Thyroid gland (tissue), 4 donors: ENCODE measurements around the gene RSAD2.

Experiments
- POLR2A ChIP-seq, 2 donors: fragments of 450-650 bp; IDR thresholded peaks; one replicate each; pipeline ENCODE4 v1.6.1; 2017; ENCODE audit warnings: antibody characterized with exemption in 2 of 2, mild to moderate bottlenecking in 2 of 2, moderate library complexity in 1 of 2
- TF ChIP-seq, protein P1 (sequence below), 6 experiments: fragments of 200-600 bp in 3 of 6; fragments of 450-650 bp in 3 of 6; sonication (generic) in 3 of 6; IDR thresholded peaks; one replicate each; pipeline ENCODE4 v1.5.1; 2016 to 2019; ENCODE audit warnings: antibody characterized with exemption in 6 of 6, mild to moderate bottlenecking in 2 of 6, inconsistent platforms in 1 of 6, moderate library complexity in 1 of 6

DNA sequence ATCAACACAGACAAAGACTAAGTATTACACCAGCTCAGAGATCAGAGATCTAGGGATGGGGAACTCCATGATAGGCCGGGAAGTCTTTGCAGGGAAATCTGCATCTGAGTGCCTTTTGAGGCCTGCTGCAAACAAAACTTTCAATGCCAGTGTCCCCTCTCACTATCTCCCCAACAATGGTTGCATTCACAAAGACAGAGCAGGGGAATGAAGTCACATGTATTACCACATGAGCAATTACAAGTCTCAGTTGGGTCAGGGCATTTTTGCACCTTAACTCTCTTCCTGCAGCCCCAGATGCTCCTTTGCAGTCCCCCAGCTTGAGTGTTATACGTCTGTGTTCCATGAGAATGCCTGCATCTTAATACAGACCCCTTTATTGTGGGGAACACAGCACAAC, 37.8 kb downstream of the RSAD2 start:
- TF ChIP-seq, protein P1, sequence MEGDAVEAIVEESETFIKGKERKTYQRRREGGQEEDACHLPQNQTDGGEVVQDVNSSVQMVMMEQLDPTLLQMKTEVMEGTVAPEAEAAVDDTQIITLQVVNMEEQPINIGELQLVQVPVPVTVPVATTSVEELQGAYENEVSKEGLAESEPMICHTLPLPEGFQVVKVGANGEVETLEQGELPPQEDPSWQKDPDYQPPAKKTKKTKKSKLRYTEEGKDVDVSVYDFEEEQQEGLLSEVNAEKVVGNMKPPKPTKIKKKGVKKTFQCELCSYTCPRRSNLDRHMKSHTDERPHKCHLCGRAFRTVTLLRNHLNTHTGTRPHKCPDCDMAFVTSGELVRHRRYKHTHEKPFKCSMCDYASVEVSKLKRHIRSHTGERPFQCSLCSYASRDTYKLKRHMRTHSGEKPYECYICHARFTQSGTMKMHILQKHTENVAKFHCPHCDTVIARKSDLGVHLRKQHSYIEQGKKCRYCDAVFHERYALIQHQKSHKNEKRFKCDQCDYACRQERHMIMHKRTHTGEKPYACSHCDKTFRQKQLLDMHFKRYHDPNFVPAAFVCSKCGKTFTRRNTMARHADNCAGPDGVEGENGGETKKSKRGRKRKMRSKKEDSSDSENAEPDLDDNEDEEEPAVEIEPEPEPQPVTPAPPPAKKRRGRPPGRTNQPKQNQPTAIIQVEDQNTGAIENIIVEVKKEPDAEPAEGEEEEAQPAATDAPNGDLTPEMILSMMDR (IDR thresholded peaks at IDR 0.05): no peak
- no peak for TF ChIP-seq POLR2A (IDR thresholded peaks at IDR 0.05)
